BLaER1 (cell line): Measurements from ENCODE around the gene KCNE4.

Source experiments
- H3K27ac ChIP-seq: shearing (Covaris generic); formaldehyde crosslinking; 2 replicates; pipeline ENCODE4 v1.8.1; 2022
- H3K27me3 ChIP-seq: shearing (Covaris generic); formaldehyde crosslinking; 2 replicates; pipeline ENCODE4 v1.8.1; 2022
- H3K36me3 ChIP-seq: shearing (Covaris generic); formaldehyde crosslinking; 2 replicates; pipeline ENCODE4 v1.8.1; 2022
- H3K4me1 ChIP-seq: shearing (Covaris generic); formaldehyde crosslinking; 2 replicates; pipeline ENCODE4 v1.8.1; 2022
- H3K4me2 ChIP-seq: shearing (Covaris generic); formaldehyde crosslinking; 2 replicates; pipeline ENCODE4 v1.8.1; 2022
- H3K4me3 ChIP-seq: shearing (Covaris generic); formaldehyde crosslinking; 2 replicates; pipeline ENCODE4 v1.8.1; 2022
- H3K9ac ChIP-seq: shearing (Covaris generic); formaldehyde crosslinking; 2 replicates; pipeline ENCODE4 v1.8.1; 2022
- H3K9me3 ChIP-seq: shearing (Covaris generic); formaldehyde crosslinking; 2 replicates; pipeline ENCODE4 v1.8.1; 2022
- H4K20me1 ChIP-seq: shearing (Covaris generic); formaldehyde crosslinking; 2 replicates; pipeline ENCODE4 v1.8.1; 2022
- Cebpa-rat ChIP-seq: shearing (Covaris generic); IDR thresholded peaks from 2 replicates; pipeline ENCODE4 v1.8.1; 2022

The KCNE4 gene

GRCh38 chr2:223048519-223048918 lies 3.5 kb upstream of the KCNE4 start:
- Histone ChIP-seq H3K9ac (no peak overlapping the region), H3K9me3 (no peaks in the 10 kb centered on the region), H3K27ac (no peak overlapping the region), H3K4me3 (no peak overlapping the region), H3K27me3 (no peaks in the 10 kb centered on the region), H3K4me2 (no peak overlapping the region), H3K4me1 (peaks cover 6% of the 10 kb centered on the region), H4K20me1 (no peaks in the 10 kb centered on the region), H3K36me3 (no peaks in the 10 kb centered on the region)
- no peak for TF ChIP-seq Cebpa-rat

- H3K9me3 ChIP-seq: no peaks in the 10 kb centered on the region
- no peaks in the 10 kb centered on the region for H3K36me3 ChIP-seq
- H3K27me3 ChIP-seq: no peaks in the 10 kb centered on the region
- no peaks in the 10 kb centered on the region for H4K20me1 ChIP-seq
- H3K27ac ChIP-seq: no peak overlapping the region
- TF ChIP-seq Cebpa-rat: no peak
- H3K4me3 ChIP-seq: no peak overlapping the region
- H3K4me2 ChIP-seq: no peak overlapping the region
- H3K9ac ChIP-seq: no peak overlapping the region
- no peaks in the 10 kb centered on the region for H3K4me1 ChIP-seq
Measured at GRCh38 chr2:223049356-223049755, 2.6 kb upstream of the KCNE4 start.

GRCh38 chr2:223050188-223050587 lies 1.8 kb upstream of the KCNE4 start:
- Histone ChIP-seq H4K20me1 (no peaks in the 10 kb centered on the region), H3K9ac (no peak overlapping the region), H3K36me3 (no peaks in the 10 kb centered on the region), H3K4me1 (no peaks in the 10 kb centered on the region), H3K4me2 (no peak overlapping the region), H3K4me3 (no peak overlapping the region), H3K9me3 (no peaks in the 10 kb centered on the region), H3K27ac (no peak overlapping the region), H3K27me3 (no peaks in the 10 kb centered on the region)
- no peak for TF ChIP-seq Cebpa-rat

- no peak overlapping the region for H3K27ac ChIP-seq
- H4K20me1 ChIP-seq: no peaks in the 10 kb centered on the region
- H3K4me1 ChIP-seq: no peaks in the 10 kb centered on the region
- no peaks in the 10 kb centered on the region for H3K27me3 ChIP-seq
- H3K36me3 ChIP-seq: no peaks in the 10 kb centered on the region
- no peak for TF ChIP-seq Cebpa-rat
- H3K4me2 ChIP-seq: no peak overlapping the region
- H3K9me3 ChIP-seq: no peaks in the 10 kb centered on the region
- H3K9ac ChIP-seq: no peak overlapping the region
- no peak overlapping the region for H3K4me3 ChIP-seq
Measured at GRCh38 chr2:223050900-223051504, 988 bp upstream of the KCNE4 start.

- H3K4me3 ChIP-seq: no peak overlapping the region
Measured at GRCh38 chr2:223052548-223053483, 826 bp downstream of the KCNE4 start.

GRCh38 chr2:223053484-223054192 lies 1.6 kb downstream of the KCNE4 start:
- no peak overlapping the region for H3K4me2 ChIP-seq
- H4K20me1 ChIP-seq: no peaks in the 10 kb centered on the region
- no peak overlapping the region for H3K9ac ChIP-seq
- H3K27me3 ChIP-seq: no peaks in the 10 kb centered on the region
- H3K4me3 ChIP-seq: no peak overlapping the region
- no peaks in the 10 kb centered on the region for H3K36me3 ChIP-seq
- H3K4me1 ChIP-seq: no peaks in the 10 kb centered on the region
- H3K27ac ChIP-seq: no peak overlapping the region
- no peaks in the 10 kb centered on the region for H3K9me3 ChIP-seq
- TF ChIP-seq Cebpa-rat: no peak

More at GRCh38 chr2:223052548-223053483, 826 bp downstream of the KCNE4 start:
- no peak overlapping the region for H3K9ac ChIP-seq
- no peaks in the 10 kb centered on the region for H4K20me1 ChIP-seq
- no peaks in the 10 kb centered on the region for H3K36me3 ChIP-seq
- H3K9me3 ChIP-seq: no peaks in the 10 kb centered on the region
- no peak overlapping the region for H3K4me2 ChIP-seq
- no peak overlapping the region for H3K27ac ChIP-seq
- no peak for TF ChIP-seq Cebpa-rat
- no peaks in the 10 kb centered on the region for H3K27me3 ChIP-seq
- no peaks in the 10 kb centered on the region for H3K4me1 ChIP-seq

GRCh38 chr2:223054193-223054781 lies 2.3 kb downstream of the KCNE4 start:
- Histone ChIP-seq H3K27ac (no peak overlapping the region), H3K4me3 (no peak overlapping the region), H3K9ac (no peak overlapping the region), H3K9me3 (no peaks in the 10 kb centered on the region), H4K20me1 (no peaks in the 10 kb centered on the region), H3K27me3 (no peaks in the 10 kb centered on the region), H3K4me2 (no peak overlapping the region), H3K4me1 (no peaks in the 10 kb centered on the region), H3K36me3 (no peaks in the 10 kb centered on the region)
- TF ChIP-seq Cebpa-rat: no peak

- Histone ChIP-seq H4K20me1 (no peaks in the 10 kb centered on the region), H3K4me1 (no peaks in the 10 kb centered on the region), H3K27me3 (no peaks in the 10 kb centered on the region), H3K36me3 (no peaks in the 10 kb centered on the region), H3K9me3 (no peaks in the 10 kb centered on the region), H3K9ac (no peak overlapping the region), H3K4me3 (no peak overlapping the region), H3K27ac (no peak overlapping the region), H3K4me2 (no peak overlapping the region)
- TF ChIP-seq Cebpa-rat: no peak
Measured at GRCh38 chr2:223055140-223055539, 3.1 kb downstream of the KCNE4 start.

- no peaks in the 10 kb centered on the region for H3K27me3 ChIP-seq
- H3K4me1 ChIP-seq: no peaks in the 10 kb centered on the region
- TF ChIP-seq Cebpa-rat: no peak
- no peaks in the 10 kb centered on the region for H3K9me3 ChIP-seq
- no peak overlapping the region for H3K9ac ChIP-seq
- H3K36me3 ChIP-seq: no peaks in the 10 kb centered on the region
- H3K27ac ChIP-seq: no peak overlapping the region
- no peak overlapping the region for H3K4me2 ChIP-seq
- no peaks in the 10 kb centered on the region for H4K20me1 ChIP-seq
- H3K4me3 ChIP-seq: no peak overlapping the region
Measured at GRCh38 chr2:223055836-223056235, 3.8 kb downstream of the KCNE4 start.
